PC-9 (cell line): ENCODE data around the gene IFT88. TPM values are rescaled to one million over a fixed set of nuclear protein-coding genes. Genes with fewer than 3 reads are reported as not detected.

Source experiments
- BruUV-seq: library from RNA; stranded (reverse); fragments of 400-500 nt; replicated peaks from 2 replicates; lab custom pipeline; 2021; lab: Mats Ljungman, UMichigan
- CTCF ChIA-PET: fragments of 300-600 bp; sonication (Branson Sonifier 250); formaldehyde crosslinking; loops from one replicate; lab custom pipeline; 2022; ENCODE audit warnings: antibody characterized with exemption; lab: Charles Lee
- POLR2A ChIA-PET: fragments of 300-600 bp; sonication (Branson Sonifier 250); formaldehyde crosslinking; loops from one replicate; lab custom pipeline; 2022; ENCODE audit warnings: antibody characterized with exemption; ENCODE audit not compliant: unreplicated experiment; lab: Charles Lee
- DNase-seq, 2 experiments: peaks; one replicate each; pipeline versions ENCODE4 v3.0.0 to v3.0.0-alpha.2; 2015 to 2022; ENCODE audit warnings: mixed read lengths in 1 of 2
- H2AFZ ChIP-seq: fragments of 200-600 bp; sonication (generic); 2 replicates; pipeline ENCODE4 v1.8.1; 2017; ENCODE audit warnings: antibody characterized with exemption
- H3F3A ChIP-seq: fragments of 200-600 bp; sonication (generic); 2 replicates; pipeline ENCODE4 v1.8.1; 2017; ENCODE audit warnings: antibody characterized with exemption, mild to moderate bottlenecking, low read depth; ENCODE audit not compliant: insufficient read depth
- H3K27ac ChIP-seq: fragments of 200-600 bp; sonication (generic); 2 replicates; pipeline ENCODE4 v1.6.1; 2016; ENCODE audit warnings: mixed run types
- H3K27me3 ChIP-seq: fragments of 200-600 bp; sonication (generic); 2 replicates; pipeline ENCODE4 v1.6.1; 2016; ENCODE audit warnings: low read depth, mixed run types; ENCODE audit not compliant: insufficient read depth
- H3K36me3 ChIP-seq: fragments of 200-600 bp; sonication (generic); 2 replicates; pipeline ENCODE4 v1.6.1; 2016; ENCODE audit warnings: low read depth, mixed run types
- H3K4me1 ChIP-seq: fragments of 200-600 bp; sonication (generic); replicated peaks from 2 replicates; pipeline ENCODE4 v1.6.1; 2016; ENCODE audit warnings: mixed run types; ENCODE audit not compliant: insufficient read depth
- H3K4me2 ChIP-seq: fragments of 200-600 bp; sonication (generic); 2 replicates; pipeline ENCODE4 v1.6.1; 2017; ENCODE audit warnings: mixed run types
- H3K4me3 ChIP-seq: fragments of 200-600 bp; sonication (generic); 2 replicates; pipeline ENCODE4 v1.6.1; 2016; ENCODE audit warnings: mixed run types
- H3K79me2 ChIP-seq: fragments of 200-600 bp; sonication (generic); 2 replicates; pipeline ENCODE4 v1.6.1; 2017; ENCODE audit warnings: low read depth, mixed run types
- H3K9me2 ChIP-seq: fragments of 200-600 bp; sonication (generic); 2 replicates; pipeline ENCODE4 v1.8.1; 2017; ENCODE audit warnings: mild to moderate bottlenecking; ENCODE audit not compliant: insufficient read depth
- H3K9me3 ChIP-seq: fragments of 200-600 bp; sonication (generic); 2 replicates; pipeline ENCODE4 v1.8.1; 2016; ENCODE audit warnings: low read depth; ENCODE audit not compliant: insufficient read depth
- H4K20me1 ChIP-seq: fragments of 200-600 bp; sonication (generic); 2 replicates; pipeline ENCODE4 v1.8.1; 2017; ENCODE audit not compliant: insufficient read depth
- CTCF ChIP-seq: fragments of 200-600 bp; sonication (generic); conservative IDR thresholded peaks from 2 replicates; pipeline ENCODE4 v1.6.1; 2017; ENCODE audit warnings: mixed run types, antibody characterized with exemption, mild to moderate bottlenecking, moderate library complexity
- EZH2 ChIP-seq: fragments of 200-600 bp; sonication (generic); IDR thresholded peaks from 2 replicates; pipeline ENCODE4 v1.8.0; 2017; ENCODE audit warnings: antibody characterized with exemption, low read depth
- intact Hi-C: fragments of 100-400 bp; cut with micrococcal nuclease; formaldehyde crosslinking; loops from one replicate; pipeline ENCODE4 v1.10.0; 2022; ENCODE audit not compliant: unreplicated experiment
- total RNA-seq: library from RNA; stranded (reverse); gene quantifications from 2 replicates; pipeline ENCODE4 v1.2.3, GENCODE V29; 2021

Gene IFT88
- total RNA-seq, 1 experiment from 2014 or later, result 11.7 TPM

DNA sequence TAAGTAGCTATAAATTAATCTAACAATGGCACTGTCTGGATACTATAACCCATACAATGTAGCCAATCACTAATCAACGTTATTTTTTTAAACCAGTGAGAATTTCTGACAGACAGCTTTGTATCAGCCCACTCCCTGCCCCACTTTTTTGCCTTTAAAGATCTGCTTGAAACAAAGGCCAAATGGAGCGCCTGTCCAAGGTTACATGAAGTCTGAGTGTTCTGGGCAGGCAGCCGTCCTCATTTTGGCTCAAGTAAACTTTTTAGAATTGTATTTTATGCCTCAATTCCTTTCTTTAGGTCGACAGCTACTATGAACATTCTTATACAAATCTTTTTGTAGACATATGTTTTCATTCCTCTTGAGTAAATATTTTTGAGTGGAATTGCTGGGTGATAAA is 6.2 kb downstream of the IFT88 start:
- TF ChIP-seq CTCF, result no peak
- TF ChIP-seq EZH2, result no peak
- Histone ChIP-seq H3K79me2 (peaks cover 11% of the 10 kb centered on the region), H3K27ac (no peak overlapping the region), H3K4me3 (no peak overlapping the region), H3K4me2 (no peak overlapping the region), H2AFZ (no peak overlapping the region), H3K4me1 (peaks cover 8% of the 10 kb centered on the region), H3K27me3 (no peaks in the 10 kb centered on the region), H3F3A (peaks cover 4% of the 10 kb centered on the region), H3K9me2 (no peaks in the 10 kb centered on the region), H3K9me3 (no peaks in the 10 kb centered on the region; the same call in 1 of the 2 replicates), H4K20me1 (no peaks in the 10 kb centered on the region), H3K36me3 (peaks cover 11% of the 10 kb centered on the region)
- ChIA-PET POLR2A (no interaction called here), CTCF (no interaction called here)
- no peak for DNase-seq
- BruUV-seq, result no TSS peak
- intact Hi-C loops, result no loop called here

DNA sequence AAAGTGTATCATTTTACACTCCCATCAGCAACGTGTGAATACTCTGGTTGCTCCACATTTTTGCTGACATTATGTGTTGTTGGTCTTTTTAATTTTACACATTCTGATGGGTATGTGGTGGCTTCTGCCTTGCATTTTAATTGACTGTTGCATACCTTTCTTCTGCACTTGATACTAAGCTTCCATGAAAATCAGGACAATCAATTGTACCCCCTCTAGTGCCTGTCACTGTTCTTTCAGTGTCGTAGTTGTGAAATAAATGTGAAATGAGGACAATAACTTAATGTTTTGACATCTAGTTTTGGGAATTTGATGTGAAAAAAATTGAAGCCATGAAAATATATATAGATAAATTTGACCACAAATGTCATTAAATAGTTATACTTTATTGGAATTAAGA is 6.7 kb downstream of the IFT88 start:
- TF ChIP-seq EZH2 (no peak), CTCF (no peak)

DNA sequence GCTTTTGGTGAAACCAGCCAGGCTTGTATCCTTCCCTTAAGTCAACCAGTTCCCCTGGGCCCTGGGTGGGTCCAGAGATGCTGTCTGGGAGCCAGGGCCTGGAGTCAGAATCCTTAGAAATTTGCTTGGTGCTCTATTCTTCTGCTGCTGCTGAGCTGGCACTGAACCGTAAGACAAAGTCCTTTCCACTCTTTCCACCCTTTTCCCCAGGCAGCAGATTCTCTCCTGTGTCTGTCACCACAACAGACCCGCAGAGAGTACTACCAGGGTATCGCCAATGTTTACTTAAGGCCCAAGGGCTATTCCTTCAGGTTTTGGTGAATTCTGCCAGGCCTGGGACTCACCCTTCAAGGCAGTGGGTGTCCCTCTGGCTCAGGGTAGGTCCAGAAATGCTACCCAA is 12.2 kb downstream of the IFT88 start:
- ChIA-PET POLR2A (no interaction called here), CTCF (no interaction called here)
- Histone ChIP-seq H3K36me3 (peaks cover 25% of the 10 kb centered on the region), H3K9me2 (no peaks in the 10 kb centered on the region), H3F3A (no peaks in the 10 kb centered on the region), H3K4me2 (no peak overlapping the region), H3K79me2 (no peaks in the 10 kb centered on the region; the same call in 1 of the 2 replicates), H3K9me3 (peaks cover 7% of the 10 kb centered on the region), H2AFZ (no peak overlapping the region), H3K4me1 (no peaks in the 10 kb centered on the region), H3K4me3 (no peak overlapping the region), H4K20me1 (no peaks in the 10 kb centered on the region), H3K27me3 (no peaks in the 10 kb centered on the region), H3K27ac (no peak overlapping the region)
- TF ChIP-seq EZH2 (no peak), CTCF (no peak)
- intact Hi-C loops, result no loop called here
- BruUV-seq, result no TSS peak
- no peak for DNase-seq

More for the DNA sequence above, 6.7 kb downstream of the IFT88 start:
- no peak for DNase-seq
- Histone ChIP-seq H3K27ac (no peak overlapping the region), H3K4me2 (no peak overlapping the region), H2AFZ (no peak overlapping the region), H3K9me2 (no peaks in the 10 kb centered on the region), H3F3A (0 out of 2 replicates have a peak, but pooled peaks cover 3% of the 10 kb centered on the region), H3K36me3 (peaks cover 11% of the 10 kb centered on the region), H3K9me3 (no peaks in the 10 kb centered on the region; the same call in 1 of the 2 replicates), H4K20me1 (no peaks in the 10 kb centered on the region), H3K79me2 (peaks cover 8% of the 10 kb centered on the region), H3K27me3 (no peaks in the 10 kb centered on the region), H3K4me1 (peaks cover 4% of the 10 kb centered on the region; the same call in 1 of the 2 replicates), H3K4me3 (no peak overlapping the region)
- ChIA-PET CTCF (interaction anchor here (0.6 kb wide), 1 partner anchor 216 kb away, joined by 9 read pairs; no protein-coding TSS in a partner anchor), POLR2A (no interaction called here)
- BruUV-seq, result no TSS peak
- intact Hi-C loops, result no loop called here
